Airway epithelial cell (primary cell): ENCODE results near the gene B3GNT2. TPM values are rescaled to one million over a fixed set of nuclear protein-coding genes. Genes with fewer than 3 reads are reported as not detected.

Source experiments
- total RNA-seq: library from RNA; depleted of rRNA; stranded (reverse); fragments of >200 nt; gene quantifications from 2 replicates; pipeline ENCODE4 v1.2.3, GENCODE V29; 2015

B3GNT2 gene, protein sequence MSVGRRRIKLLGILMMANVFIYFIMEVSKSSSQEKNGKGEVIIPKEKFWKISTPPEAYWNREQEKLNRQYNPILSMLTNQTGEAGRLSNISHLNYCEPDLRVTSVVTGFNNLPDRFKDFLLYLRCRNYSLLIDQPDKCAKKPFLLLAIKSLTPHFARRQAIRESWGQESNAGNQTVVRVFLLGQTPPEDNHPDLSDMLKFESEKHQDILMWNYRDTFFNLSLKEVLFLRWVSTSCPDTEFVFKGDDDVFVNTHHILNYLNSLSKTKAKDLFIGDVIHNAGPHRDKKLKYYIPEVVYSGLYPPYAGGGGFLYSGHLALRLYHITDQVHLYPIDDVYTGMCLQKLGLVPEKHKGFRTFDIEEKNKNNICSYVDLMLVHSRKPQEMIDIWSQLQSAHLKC
- total RNA-seq = 25.3 and 28.5 TPM in 2 replicates

DNA sequence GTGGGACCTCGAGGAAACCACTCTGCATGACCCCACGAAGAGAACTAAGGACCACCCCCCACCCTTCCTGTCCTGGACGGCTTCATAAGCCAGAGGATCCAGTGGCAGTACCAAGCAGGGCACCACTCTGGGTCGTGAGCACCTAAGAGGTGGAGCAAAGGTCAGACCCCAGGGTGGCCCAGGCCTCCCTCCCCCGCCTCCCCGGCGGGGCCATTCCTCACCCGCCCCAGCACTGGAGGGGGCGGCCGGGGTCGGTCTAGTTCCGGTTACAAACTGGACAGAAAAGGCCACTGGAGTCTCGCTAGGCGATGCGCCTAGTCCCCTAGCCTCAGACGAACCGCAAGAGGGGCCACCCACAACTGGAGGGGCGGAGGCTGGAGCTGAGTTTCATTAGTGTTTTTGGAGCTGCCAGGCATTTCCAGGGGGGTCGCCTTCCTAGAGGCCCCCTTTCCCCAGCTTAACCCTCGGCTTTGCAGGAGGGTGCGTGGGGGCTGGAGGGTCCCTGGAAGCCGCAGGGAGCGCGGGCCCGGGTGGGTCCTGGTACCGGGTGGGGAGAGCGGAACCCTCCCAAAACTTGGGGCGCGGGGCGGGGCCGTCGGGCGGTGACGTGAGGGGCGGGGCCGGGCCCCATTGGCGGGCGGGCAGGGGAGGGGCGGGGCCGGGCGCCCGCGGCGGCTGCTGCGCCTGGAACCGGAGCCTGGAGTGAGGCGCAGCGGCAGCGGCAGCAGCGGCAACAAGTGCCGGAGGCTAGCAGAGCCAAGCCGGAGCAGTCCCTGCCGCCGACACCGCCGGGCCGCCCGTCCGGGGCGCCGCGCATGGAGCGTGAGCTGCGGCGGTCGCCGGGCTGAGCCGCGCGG lies at the start of gene B3GNT2:
TSS of gene B3GNT2 (plus strand) at position 695 of the 857 bp plus-strand sequence. CDS start 26,106 bp downstream, outside the sequence.

